ENCODE data around the gene CRK. TPM values are rescaled to one million over a fixed set of nuclear protein-coding genes. Genes with fewer than 3 reads are reported as not detected.

CRK gene
- total and polyA plus RNA-seq, 7 donors = 33.6 to 88.7 (median 67.7) TPM

DNA sequence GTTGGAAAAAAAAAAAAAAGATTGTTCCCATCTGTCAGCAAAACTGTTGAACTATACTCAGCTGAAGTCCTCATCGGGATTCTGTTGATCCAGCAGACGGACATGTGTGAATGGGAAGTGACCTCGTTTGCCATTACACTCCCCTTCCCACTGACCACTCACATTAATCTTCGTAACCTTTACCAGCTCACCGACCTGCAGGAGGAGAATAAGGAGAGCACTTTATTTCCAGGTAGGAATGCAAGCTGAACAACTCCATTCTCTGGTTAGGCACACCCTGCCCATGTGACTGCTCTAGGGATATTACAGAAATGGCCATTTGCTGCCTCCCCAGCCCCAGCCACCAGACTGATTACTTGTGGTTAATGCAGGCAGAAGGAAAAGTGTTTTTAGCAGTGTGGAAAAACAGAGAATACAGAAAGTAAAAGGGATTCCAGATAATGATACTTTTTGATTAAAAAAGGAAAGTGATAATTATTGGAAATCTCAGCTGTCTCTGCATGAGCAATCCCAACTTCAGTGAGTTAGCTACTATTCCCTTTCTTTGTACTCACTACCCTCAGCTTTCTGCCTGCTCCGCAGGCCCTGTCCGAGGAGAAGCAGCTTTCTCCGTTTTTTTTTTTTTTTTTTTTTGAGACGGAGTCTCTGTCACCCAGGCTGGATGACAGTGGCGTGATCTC is 32.4 kb downstream of the CRK start:
- no peaks in the 10 kb centered on the region for H3K27me3 ChIP-seq
- 79 to 81% methylated on average over 10 of the region's 10 CpGs for WGBS, 2 donors
- H3K4me3 ChIP-seq = no peak overlapping the region
- no peaks in the 10 kb centered on the region for H3K9me3 ChIP-seq
- H3K27ac ChIP-seq = peak overlapping the region in 3 of 4 donors; percentile 17 to 62 (median 41)
- peaks cover 0 to 18% (median 11%) of the 10 kb centered on the region in 4 donors for H3K4me1 ChIP-seq
- no peak for TF ChIP-seq POLR2A (IDR thresholded peaks at IDR 0.05)
- TF ChIP-seq, protein P1, sequence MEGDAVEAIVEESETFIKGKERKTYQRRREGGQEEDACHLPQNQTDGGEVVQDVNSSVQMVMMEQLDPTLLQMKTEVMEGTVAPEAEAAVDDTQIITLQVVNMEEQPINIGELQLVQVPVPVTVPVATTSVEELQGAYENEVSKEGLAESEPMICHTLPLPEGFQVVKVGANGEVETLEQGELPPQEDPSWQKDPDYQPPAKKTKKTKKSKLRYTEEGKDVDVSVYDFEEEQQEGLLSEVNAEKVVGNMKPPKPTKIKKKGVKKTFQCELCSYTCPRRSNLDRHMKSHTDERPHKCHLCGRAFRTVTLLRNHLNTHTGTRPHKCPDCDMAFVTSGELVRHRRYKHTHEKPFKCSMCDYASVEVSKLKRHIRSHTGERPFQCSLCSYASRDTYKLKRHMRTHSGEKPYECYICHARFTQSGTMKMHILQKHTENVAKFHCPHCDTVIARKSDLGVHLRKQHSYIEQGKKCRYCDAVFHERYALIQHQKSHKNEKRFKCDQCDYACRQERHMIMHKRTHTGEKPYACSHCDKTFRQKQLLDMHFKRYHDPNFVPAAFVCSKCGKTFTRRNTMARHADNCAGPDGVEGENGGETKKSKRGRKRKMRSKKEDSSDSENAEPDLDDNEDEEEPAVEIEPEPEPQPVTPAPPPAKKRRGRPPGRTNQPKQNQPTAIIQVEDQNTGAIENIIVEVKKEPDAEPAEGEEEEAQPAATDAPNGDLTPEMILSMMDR (IDR thresholded peaks at IDR 0.05) = no peak
- intact Hi-C loops (cut with DNase I) = no loop called here
- no peak for DNase-seq
- H3K36me3 ChIP-seq = peaks cover 10 to 63% (median 23%) of the 10 kb centered on the region in 4 donors

DNA sequence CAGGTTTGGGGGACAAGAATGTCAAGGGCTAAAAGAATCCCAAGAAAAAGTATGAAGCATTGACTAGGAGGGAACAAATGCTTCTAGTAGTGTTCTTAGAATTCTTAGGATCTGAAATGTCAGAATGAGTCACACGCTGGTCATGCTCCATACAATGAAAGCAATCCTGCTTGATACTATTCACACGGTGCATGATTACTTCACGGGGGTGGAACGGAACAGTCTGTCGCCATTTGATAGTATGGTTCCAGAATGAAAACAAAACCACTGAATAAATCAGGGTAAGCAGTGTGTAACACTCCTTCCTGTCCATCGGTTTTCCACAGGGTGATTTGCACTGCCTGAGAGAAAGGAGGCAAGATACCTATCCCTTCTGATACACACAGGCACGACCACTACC is 33.1 kb downstream of the CRK start:
- H3K27me3 ChIP-seq = no peaks in the 10 kb centered on the region
- no peaks in the 10 kb centered on the region for H3K9me3 ChIP-seq
- peaks cover 0 to 18% (median 11%) of the 10 kb centered on the region in 4 donors for H3K4me1 ChIP-seq
- WGBS, 2 donors = 86 to 88% methylated on average over 7 of the region's 7 CpGs
- H3K27ac ChIP-seq = peak overlapping the region; percentile 17 to 62 (median 45)
- TF ChIP-seq, protein P1 (IDR thresholded peaks at IDR 0.05) = no peak
- TF ChIP-seq POLR2A (IDR thresholded peaks at IDR 0.05) = no peak
- TF ChIP-seq EP300 (IDR thresholded peaks at IDR 0.05) = no peak
- TF ChIP-seq POLR2AphosphoS5 (IDR thresholded peaks at IDR 0.05) = peak in 1 of 4 donors; percentile 15
- no peak for DNase-seq
- H3K4me3 ChIP-seq = no peak overlapping the region
- peaks cover 10 to 65% (median 23%) of the 10 kb centered on the region in 4 donors for H3K36me3 ChIP-seq
- intact Hi-C loops (cut with DNase I) = no loop called here

- WGBS, 2 donors = 95 to 97% methylated on average over 11 of the region's 11 CpGs
- Histone ChIP-seq H3K27ac (no peak overlapping the region), H3K9me3 (no peaks in the 10 kb centered on the region), H3K4me1 (peaks cover 0 to 18% (median 11%) of the 10 kb centered on the region in 4 donors), H3K27me3 (no peaks in the 10 kb centered on the region), H3K36me3 (peaks cover 10 to 71% (median 23%) of the 10 kb centered on the region in 4 donors), H3K4me3 (no peak overlapping the region)
- intact Hi-C loops (cut with DNase I) = no loop called here
- TF ChIP-seq, protein P1 (IDR thresholded peaks at IDR 0.05) = no peak
- TF ChIP-seq EP300 (IDR thresholded peaks at IDR 0.05) (no peak), POLR2AphosphoS5 (IDR thresholded peaks at IDR 0.05) (no peak), POLR2A (IDR thresholded peaks at IDR 0.05) (no peak)
- DNase-seq = no peak
Measured at GRCh38 chr17:1421470-1421869, 34.6 kb downstream of the CRK start.

- H3K36me3 ChIP-seq = peaks cover 10 to 67% (median 19%) of the 10 kb centered on the region in 4 donors
- H3K4me3 ChIP-seq = no peak overlapping the region
- H3K27me3 ChIP-seq = no peaks in the 10 kb centered on the region
- no peaks in the 10 kb centered on the region for H3K9me3 ChIP-seq
- no peak overlapping the region for H3K27ac ChIP-seq
- WGBS, 2 donors = 88 to 92% methylated on average over 2 of the region's 2 CpGs
- no peak for DNase-seq
- TF ChIP-seq POLR2AphosphoS5 (IDR thresholded peaks at IDR 0.05) (no peak), EP300 (IDR thresholded peaks at IDR 0.05) (no peak)
- TF ChIP-seq, protein P1 (IDR thresholded peaks at IDR 0.05) = no peak
- intact Hi-C loops (cut with DNase I) = no loop called here
- H3K4me1 ChIP-seq = peaks cover 0 to 18% (median 11%) of the 10 kb centered on the region in 4 donors
Measured at GRCh38 chr17:1420981-1421380, 35.1 kb downstream of the CRK start.

All from sigmoid colon (tissue), 7 donors.